Mucosa of descending colon (tissue), 3 donors: ENCODE results near the gene KCND2. TPM values are rescaled to one million over a fixed set of nuclear protein-coding genes. Genes with fewer than 3 reads are reported as not detected.

Source experiments
- ATAC-seq: fragments of 200-7000 bp; cut with Tn5 transposase; one replicate; pipeline ENCODE4 v1.9.1; 2020; ENCODE audit warnings: mild to moderate bottlenecking, moderate library complexity
- DNase-seq, 3 donors: peaks; one replicate each; pipeline ENCODE4 v3.0.0-alpha.2; 2020
- H3K36me3 ChIP-seq: fragments of 200-600 bp; one replicate; pipeline ENCODE4 v1.8.0; 2021; ENCODE audit warnings: low read depth, mild to moderate bottlenecking
- H3K4me1 ChIP-seq: fragments of 200-600 bp; one replicate; pipeline ENCODE4 v1.8.0; 2021; ENCODE audit warnings: low read depth, mild to moderate bottlenecking
- H3K4me3 ChIP-seq: fragments of 200-600 bp; one replicate; pipeline ENCODE4 v1.8.0; 2021; ENCODE audit warnings: mild to moderate bottlenecking
- H3K9me3 ChIP-seq: fragments of 200-600 bp; one replicate; pipeline ENCODE4 v1.8.0; 2021; ENCODE audit warnings: mild to moderate bottlenecking
- CTCF ChIP-seq: fragments of 200-600 bp; IDR thresholded peaks from one replicate; pipeline ENCODE4 v1.8.0; 2022; ENCODE audit warnings: antibody characterized with exemption, mild to moderate bottlenecking
- intact Hi-C, 2 donors: fragments of 100-400 bp; cut with DNase I in 1 of 2; cut with micrococcal nuclease in 1 of 2; formaldehyde crosslinking; loops; one replicate each; pipeline versions ENCODE4 v1.11.0 to v1.11.1; 2022; cut with DNase I, micrococcal nuclease
- total RNA-seq, 3 donors: library from RNA; stranded (reverse); fragmentation: NEBNext Ultra II Directional in 2 of 3; extraction: Animal tissue kit (Norgen Biotek cat#: 25700) in 2 of 3; gene quantifications; one replicate each; pipeline versions ENCODE4 v1.2.1 to v1.2.4, GENCODE V29; 2021 to 2023
- donor health status: DM: no; HTN: no; CAD: no; lungs with moderate emphysema.
- donor health status: DM: no; HTN: no; CAD: no.
- donor health status: DM: no; HTN: yes; CAD: no.

The KCND2 gene
- total RNA-seq, 3 donors from 2014 or later: 0.09 to 0.98 (median 0.41) TPM

DNA sequence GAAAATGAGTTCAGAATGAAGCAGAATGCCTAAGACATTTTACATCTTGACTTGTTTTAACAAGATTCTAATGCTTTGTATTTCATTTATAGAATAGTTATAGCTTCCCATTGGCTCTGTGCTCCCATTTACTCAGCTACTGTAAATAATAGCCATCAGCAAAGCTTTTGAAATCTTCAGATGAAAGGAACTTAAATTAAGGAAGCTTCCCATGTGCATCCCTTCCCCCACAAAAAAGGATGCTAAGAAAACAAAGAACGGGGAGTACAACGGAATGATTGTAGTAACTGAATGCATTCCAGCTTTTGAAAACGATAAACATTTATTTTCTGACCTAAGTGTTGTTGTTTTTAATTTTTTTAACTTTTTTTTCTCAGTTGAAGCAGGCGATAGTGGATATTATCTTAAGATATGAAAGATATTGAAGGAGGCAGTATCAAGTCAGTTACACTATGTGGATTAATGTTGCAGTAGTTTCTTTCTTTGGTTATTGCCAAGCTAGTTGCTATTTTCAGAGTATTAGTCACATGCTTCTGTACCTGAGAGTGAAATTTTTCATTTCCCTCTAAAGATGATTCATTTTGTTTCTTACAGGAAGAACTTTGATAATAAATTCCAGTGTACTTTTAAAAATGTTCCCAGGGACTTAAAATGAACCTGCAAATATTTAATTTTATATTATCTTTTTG, 129.2 kb downstream of the KCND2 start:
- H3K4me1 ChIP-seq: no peaks in the 10 kb centered on the region
- intact Hi-C loops: no loop called here
- no peaks in the 10 kb centered on the region for H3K36me3 ChIP-seq
- DNase-seq (no peak), ATAC-seq (no peak)
- no peak overlapping the region for H3K4me3 ChIP-seq
- no peak for TF ChIP-seq CTCF
- no peaks in the 10 kb centered on the region for H3K9me3 ChIP-seq

GRCh38 chr7:120402801-120403200, 129.8 kb downstream of the KCND2 start:
- DNase-seq: no peak

GRCh38 chr7:120404042-120404441, 131.1 kb downstream of the KCND2 start:
- no peak for ATAC-seq
- no peaks in the 10 kb centered on the region for H3K9me3 ChIP-seq
- no peak for TF ChIP-seq CTCF
- intact Hi-C loops: no loop called here
- no peaks in the 10 kb centered on the region for H3K36me3 ChIP-seq
- no peak overlapping the region for H3K4me3 ChIP-seq
- no peak for DNase-seq
- H3K4me1 ChIP-seq: no peaks in the 10 kb centered on the region

More at GRCh38 chr7:120402801-120403200, 129.8 kb downstream of the KCND2 start:
- Histone ChIP-seq H3K9me3 (no peaks in the 10 kb centered on the region), H3K4me3 (no peak overlapping the region), H3K36me3 (no peaks in the 10 kb centered on the region), H3K4me1 (no peaks in the 10 kb centered on the region)
- TF ChIP-seq CTCF: no peak
- no peak for ATAC-seq
- intact Hi-C loops: no loop called here

- ATAC-seq (no peak), DNase-seq (no peak)
- no peaks in the 10 kb centered on the region for H3K36me3 ChIP-seq
- H3K4me1 ChIP-seq: no peaks in the 10 kb centered on the region
- no peaks in the 10 kb centered on the region for H3K9me3 ChIP-seq
- intact Hi-C loops: no loop called here
- no peak for TF ChIP-seq CTCF
- H3K4me3 ChIP-seq: no peak overlapping the region
Measured at GRCh38 chr7:120405652-120406051, 132.7 kb downstream of the KCND2 start.

DNA sequence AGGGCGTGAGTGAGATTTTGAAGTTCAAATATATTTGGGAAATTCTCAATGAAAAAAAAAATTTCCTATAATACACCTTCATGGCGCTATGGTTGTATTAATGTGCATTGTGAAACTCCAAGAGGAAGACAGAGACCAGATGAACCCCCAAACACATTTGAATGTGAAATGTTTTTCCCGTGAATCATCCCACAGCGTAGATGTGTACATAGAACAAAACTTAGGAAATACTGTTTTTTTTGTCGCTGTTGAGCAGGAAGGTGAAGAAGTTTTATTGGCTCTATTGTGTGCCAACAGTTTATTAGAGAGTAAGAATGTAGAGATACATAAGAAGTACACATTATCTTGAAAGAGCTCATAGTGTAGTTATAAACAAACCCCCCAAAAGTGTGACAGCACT, 134.0 kb downstream of the KCND2 start:
- intact Hi-C loops: no loop called here
- Histone ChIP-seq H3K4me1 (no peaks in the 10 kb centered on the region), H3K4me3 (no peak overlapping the region), H3K36me3 (no peaks in the 10 kb centered on the region), H3K9me3 (no peaks in the 10 kb centered on the region)
- ATAC-seq (no peak), DNase-seq (no peak)
- TF ChIP-seq CTCF: no peak
